ENCODE data around the gene LNX1. TPM values are rescaled to one million over a fixed set of nuclear protein-coding genes. Genes with fewer than 3 reads are reported as not detected.

LNX1 gene
- total and polyA plus RNA-seq, 2 experiments from 2014 or later = 6.7 to 9.4 TPM

DNA sequence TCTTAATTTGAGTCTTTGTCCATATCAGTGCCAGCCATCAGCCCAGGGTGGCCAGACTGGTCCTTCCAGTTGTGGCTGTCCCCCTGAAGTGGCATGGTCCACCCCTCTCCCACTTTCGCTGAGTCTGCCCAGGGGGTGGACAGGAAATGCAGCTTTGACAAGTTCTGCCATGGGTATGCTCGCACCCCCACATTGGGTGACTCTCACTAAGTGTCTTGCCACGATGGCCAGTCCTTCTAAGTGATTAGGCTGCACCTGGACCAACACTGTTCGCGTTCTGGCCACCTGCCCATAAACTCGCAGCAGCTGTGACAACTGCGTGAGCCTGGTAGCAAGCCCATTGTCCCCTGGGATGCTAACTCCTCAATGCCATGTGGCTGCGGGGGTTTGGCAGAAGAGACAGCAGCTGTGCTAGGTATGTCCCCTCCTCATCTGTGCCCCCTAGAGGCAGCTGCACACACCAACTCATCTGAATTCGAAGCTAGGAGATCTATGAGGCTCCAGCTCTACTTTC is 10.0 kb upstream of the LNX1 start:
- H3K27me3 ChIP-seq (replicated peaks; ENCODE audit: insufficient read depth) = no peaks in the 10 kb centered on the region
- H3K79me2 ChIP-seq (ENCODE audit: insufficient read depth) = no peaks in the 10 kb centered on the region
- H3K9me2 ChIP-seq (ENCODE audit: insufficient read depth) = 0 out of 2 replicates have a peak, but pooled peaks cover under 1% of the 10 kb centered on the region
- no peaks in the 10 kb centered on the region for H3K36me3 ChIP-seq (ENCODE audit: low read depth)
- no peaks in the 10 kb centered on the region for H3F3A ChIP-seq (ENCODE audit: insufficient read depth)
- H3K4me1 ChIP-seq (ENCODE audit: insufficient read depth) = 0 out of 2 replicates have a peak, but pooled peaks cover 4% of the 10 kb centered on the region
- no peak overlapping the region for H3K27ac ChIP-seq
- DNase-seq = peak; percentile 36
- H3K9ac ChIP-seq = no peak overlapping the region
- 47 to 51% methylated on average over 9 of the region's 9 CpGs for WGBS, 2 experiments (ENCODE audit: low coverage in 1 of 2, low lambda C conversion rate in 2 of 2, missing lambda C conversion rate in 2 of 2)
- H4K20me1 ChIP-seq (ENCODE audit: insufficient read depth) = no peaks in the 10 kb centered on the region
- TF ChIP-seq EZH2phosphoT487 (IDR thresholded peaks at IDR 0.05; ENCODE audit: insufficient read depth, low read depth) (no peak), EZH2 (IDR thresholded peaks at IDR 0.05; ENCODE audit: insufficient read depth, poor library complexity, severe bottlenecking) (no peak)
- H3K4me3 ChIP-seq = no peak overlapping the region
- in situ Hi-C loops (cut with MboI) = loop anchor here (25.0 kb wide), 1 partner anchor 111 kb away; no protein-coding TSS in a partner anchor
- no peaks in the 10 kb centered on the region for H3K9me3 ChIP-seq (ENCODE audit: low read depth)
- no peak overlapping the region for H3K4me2 ChIP-seq (ENCODE audit: unreplicated experiment)
- no peak overlapping the region for H2AFZ ChIP-seq

DNA sequence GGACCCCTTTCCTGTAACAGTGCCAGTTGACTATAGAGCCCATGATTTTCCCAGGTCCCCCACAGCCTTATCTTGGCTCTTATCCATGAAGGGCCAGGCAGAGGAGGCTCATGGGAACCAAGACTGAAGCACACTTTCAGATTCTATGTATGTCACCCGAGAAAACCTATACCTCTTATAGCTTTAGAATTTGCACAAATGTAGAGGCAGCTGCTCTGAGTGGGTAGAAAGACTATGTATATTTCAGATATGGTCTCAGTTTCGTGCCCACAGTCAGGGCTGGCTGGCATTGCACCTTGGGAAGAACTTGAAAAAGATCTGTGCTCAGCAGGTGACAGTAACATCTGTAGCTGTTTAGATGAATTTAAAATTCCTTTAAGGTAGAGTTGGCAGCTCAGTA is 8.3 kb upstream of the LNX1 start:
- no peaks in the 10 kb centered on the region for H3K9me3 ChIP-seq (ENCODE audit: low read depth)
- in situ Hi-C loops (cut with MboI) = loop anchor here (25.0 kb wide), 2 partner anchors 113 to 638 kb away; partner anchors contain the start of gene PDGFRA
- no peaks in the 10 kb centered on the region for H3K36me3 ChIP-seq (ENCODE audit: low read depth)
- no peaks in the 10 kb centered on the region for H3K79me2 ChIP-seq (ENCODE audit: insufficient read depth)
- 0 out of 2 replicates have a peak, but pooled peaks cover 4% of the 10 kb centered on the region for H3K4me1 ChIP-seq (ENCODE audit: insufficient read depth)
- TF ChIP-seq EZH2 (IDR thresholded peaks at IDR 0.05; ENCODE audit: insufficient read depth, poor library complexity, severe bottlenecking) (no peak), EZH2phosphoT487 (IDR thresholded peaks at IDR 0.05; ENCODE audit: insufficient read depth, low read depth) (no peak)
- H3K4me2 ChIP-seq (ENCODE audit: unreplicated experiment) = no peak overlapping the region
- 82 to 89% methylated on average over 2 of the region's 2 CpGs for WGBS, 2 experiments (ENCODE audit: low coverage in 1 of 2, low lambda C conversion rate in 2 of 2, missing lambda C conversion rate in 2 of 2)
- no peaks in the 10 kb centered on the region for H4K20me1 ChIP-seq (ENCODE audit: insufficient read depth)
- H3F3A ChIP-seq (ENCODE audit: insufficient read depth) = no peaks in the 10 kb centered on the region
- no peaks in the 10 kb centered on the region for H3K27me3 ChIP-seq (replicated peaks; ENCODE audit: insufficient read depth)
- H3K9ac ChIP-seq = no peak overlapping the region
- no peak overlapping the region for H3K27ac ChIP-seq
- DNase-seq = no peak
- 0 out of 2 replicates have a peak, but pooled peaks cover 3% of the 10 kb centered on the region for H3K9me2 ChIP-seq (ENCODE audit: insufficient read depth)
- no peak overlapping the region for H3K4me3 ChIP-seq
- H2AFZ ChIP-seq = no peak overlapping the region

DNA sequence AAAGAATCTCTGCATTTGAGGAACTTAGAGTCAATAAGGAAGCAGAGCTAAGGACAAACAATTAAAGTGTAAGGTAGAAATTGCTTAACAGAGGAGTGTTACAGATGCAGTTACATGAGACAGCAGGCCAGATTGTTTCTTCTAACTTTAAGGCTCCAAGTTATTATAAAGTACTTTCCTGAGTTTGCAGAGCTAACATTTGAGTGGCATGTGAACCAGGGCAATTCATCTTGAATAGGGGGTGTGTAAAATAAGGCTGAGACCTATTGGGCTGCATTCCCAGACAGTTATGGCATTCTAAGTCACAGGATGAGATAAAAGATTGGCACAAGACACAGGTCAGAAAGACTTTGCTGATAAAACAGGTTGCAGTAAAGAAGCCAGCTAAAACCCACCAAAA is 7.6 kb upstream of the LNX1 start:
- H3K36me3 ChIP-seq (ENCODE audit: low read depth) = no peaks in the 10 kb centered on the region
- no peaks in the 10 kb centered on the region for H3K27me3 ChIP-seq (replicated peaks; ENCODE audit: insufficient read depth)
- no peaks in the 10 kb centered on the region for H3K79me2 ChIP-seq (ENCODE audit: insufficient read depth)
- H2AFZ ChIP-seq = no peak overlapping the region
- H3K9me2 ChIP-seq (ENCODE audit: insufficient read depth) = 0 out of 2 replicates have a peak, but pooled peaks cover 3% of the 10 kb centered on the region
- no peak overlapping the region for H3K9ac ChIP-seq
- 0 out of 2 replicates have a peak, but pooled peaks cover 4% of the 10 kb centered on the region for H3K4me1 ChIP-seq (ENCODE audit: insufficient read depth)
- H3K9me3 ChIP-seq (ENCODE audit: low read depth) = no peaks in the 10 kb centered on the region
- H4K20me1 ChIP-seq (ENCODE audit: insufficient read depth) = no peaks in the 10 kb centered on the region
- DNase-seq = no peak
- no peak overlapping the region for H3K4me3 ChIP-seq
- H3F3A ChIP-seq (ENCODE audit: insufficient read depth) = no peaks in the 10 kb centered on the region
- in situ Hi-C loops (cut with MboI) = loop anchor here (25.0 kb wide), 1 partner anchor 638 kb away; the partner anchor contains the start of gene PDGFRA
- H3K4me2 ChIP-seq (ENCODE audit: unreplicated experiment) = no peak overlapping the region
- H3K27ac ChIP-seq = no peak overlapping the region
- no peak for TF ChIP-seq EZH2phosphoT487 (IDR thresholded peaks at IDR 0.05; ENCODE audit: insufficient read depth, low read depth)
- no peak for TF ChIP-seq EZH2 (IDR thresholded peaks at IDR 0.05; ENCODE audit: insufficient read depth, poor library complexity, severe bottlenecking)

DNA sequence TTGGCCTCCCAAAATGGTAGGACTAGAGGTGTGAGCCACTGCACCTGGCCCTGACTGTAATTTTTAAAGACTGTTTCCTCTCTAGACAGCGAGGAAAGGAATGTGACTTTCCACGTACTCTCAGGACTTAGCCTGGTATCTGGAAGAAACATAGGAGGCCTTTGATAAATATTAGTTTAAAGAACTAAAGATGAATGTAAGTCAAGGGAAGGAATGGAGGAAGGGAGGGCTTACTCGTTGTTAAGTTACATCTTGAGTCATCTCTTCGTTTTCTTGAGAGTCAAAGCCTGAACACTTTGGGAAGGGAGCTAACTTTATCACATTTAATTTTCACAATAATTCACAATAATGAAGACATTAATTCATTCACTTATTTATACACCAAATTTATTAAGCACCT is 7.2 kb upstream of the LNX1 start:
- H3K9me2 ChIP-seq (ENCODE audit: insufficient read depth) = 0 out of 2 replicates have a peak, but pooled peaks cover 3% of the 10 kb centered on the region
- H3F3A ChIP-seq (ENCODE audit: insufficient read depth) = no peaks in the 10 kb centered on the region
- no peak overlapping the region for H3K9ac ChIP-seq
- H3K36me3 ChIP-seq (ENCODE audit: low read depth) = no peaks in the 10 kb centered on the region
- no peaks in the 10 kb centered on the region for H3K9me3 ChIP-seq (ENCODE audit: low read depth)
- DNase-seq = no peak
- 0 out of 2 replicates have a peak, but pooled peaks cover 4% of the 10 kb centered on the region for H3K4me1 ChIP-seq (ENCODE audit: insufficient read depth)
- H3K4me3 ChIP-seq = no peak overlapping the region
- 85 to 87% methylated on average over 4 of the region's 4 CpGs for WGBS, 2 experiments (ENCODE audit: low coverage in 1 of 2, low lambda C conversion rate in 2 of 2, missing lambda C conversion rate in 2 of 2)
- no peak overlapping the region for H2AFZ ChIP-seq
- no peak overlapping the region for H3K27ac ChIP-seq
- no peak overlapping the region for H3K4me2 ChIP-seq (ENCODE audit: unreplicated experiment)
- TF ChIP-seq EZH2 (IDR thresholded peaks at IDR 0.05; ENCODE audit: insufficient read depth, poor library complexity, severe bottlenecking) (no peak), EZH2phosphoT487 (IDR thresholded peaks at IDR 0.05; ENCODE audit: insufficient read depth, low read depth) (no peak)
- no peaks in the 10 kb centered on the region for H4K20me1 ChIP-seq (ENCODE audit: insufficient read depth)
- H3K79me2 ChIP-seq (ENCODE audit: insufficient read depth) = no peaks in the 10 kb centered on the region
- no peaks in the 10 kb centered on the region for H3K27me3 ChIP-seq (replicated peaks; ENCODE audit: insufficient read depth)
- in situ Hi-C loops (cut with MboI) = loop anchor here (25.0 kb wide), 1 partner anchor 639 kb away; the partner anchor contains the start of gene PDGFRA
